ENCODE results near the gene JUND.

JUND gene

GRCh38 chr19:18308051-18308947 lies 26.9 kb upstream of the JUND start:
- DNase-seq = no peak

DNA sequence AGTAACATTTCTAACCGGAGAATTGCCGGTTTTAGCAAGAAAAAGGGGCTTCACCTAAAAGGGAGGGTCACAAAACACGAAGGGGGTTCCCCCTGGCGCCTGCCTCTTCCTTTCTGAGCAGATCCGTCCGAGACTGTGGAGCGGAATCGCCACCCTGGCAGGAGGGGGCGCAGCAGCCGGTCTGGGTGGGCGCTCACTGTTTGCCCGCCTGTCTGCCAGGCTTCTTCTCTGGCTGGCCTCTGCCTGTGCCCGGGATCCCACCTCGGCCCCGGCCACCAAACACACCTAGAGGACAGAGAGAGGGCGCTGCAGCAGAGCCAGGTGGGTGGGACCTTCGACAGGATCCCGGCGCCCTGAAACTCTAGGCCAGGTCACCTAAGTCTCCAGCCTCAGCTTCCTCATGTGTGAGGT lies 25.9 kb upstream of the JUND start:
- no peak for DNase-seq

- no peak for DNase-seq
Observed at GRCh38 chr19:18306888-18307260, 25.5 kb upstream of the JUND start.

GRCh38 chr19:18306209-18306887 lies 24.9 kb upstream of the JUND start:
- no peak for DNase-seq

GRCh38 chr19:18304458-18305310 lies 23.3 kb upstream of the JUND start:
- DNase-seq = peak; percentile 86

- DNase-seq = no peak
Observed at GRCh38 chr19:18304208-18304457, 22.7 kb upstream of the JUND start.

DNA sequence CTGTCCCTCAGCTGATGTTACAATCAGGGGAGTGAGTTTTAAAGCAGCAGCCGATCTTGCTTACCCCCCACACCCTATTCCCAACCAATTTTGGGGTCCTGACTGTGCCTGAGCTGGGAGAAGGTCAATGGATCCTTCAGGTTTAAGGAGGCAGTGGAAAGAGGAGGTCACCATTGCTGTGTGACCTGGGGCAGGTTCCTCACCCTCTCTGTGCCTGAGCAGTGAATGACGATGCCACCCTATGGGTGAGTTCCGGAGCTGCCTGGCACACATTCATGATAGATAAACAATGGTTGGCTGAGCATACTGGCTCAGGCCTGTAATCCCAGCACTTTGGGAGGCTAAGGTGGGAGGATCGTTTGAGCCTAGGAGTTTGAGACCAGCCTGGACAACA lies 20.3 kb upstream of the JUND start:
- no peak for DNase-seq

GRCh38 chr19:18300930-18301717 lies 19.7 kb upstream of the JUND start:
- DNase-seq = no peak

- DNase-seq = no peak
Observed at GRCh38 chr19:18299654-18300053, 18.2 kb upstream of the JUND start.

DNA sequence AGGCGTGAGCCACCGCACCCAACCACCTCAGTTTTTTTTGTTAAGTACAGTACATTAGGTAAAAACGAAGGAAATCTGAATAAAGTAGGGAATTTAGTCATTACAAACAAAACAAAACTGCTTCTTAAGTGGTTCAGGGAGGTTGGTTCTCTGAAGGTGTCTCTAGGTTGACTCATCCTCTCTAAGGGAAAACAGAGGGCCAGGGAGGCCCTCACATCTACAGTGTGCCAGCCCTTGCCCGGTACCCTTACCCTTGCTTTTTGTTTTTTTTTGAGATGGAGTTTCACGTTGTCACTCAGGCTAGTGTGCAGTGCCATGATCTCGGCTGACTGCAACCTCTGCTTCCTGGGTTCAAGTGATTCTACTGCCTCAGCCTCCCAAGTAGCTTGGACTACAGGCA lies 17.2 kb upstream of the JUND start:
- DNase-seq = no peak

GRCh38 chr19:18297308-18297707 lies 15.9 kb upstream of the JUND start:
- no peak for DNase-seq

DNA sequence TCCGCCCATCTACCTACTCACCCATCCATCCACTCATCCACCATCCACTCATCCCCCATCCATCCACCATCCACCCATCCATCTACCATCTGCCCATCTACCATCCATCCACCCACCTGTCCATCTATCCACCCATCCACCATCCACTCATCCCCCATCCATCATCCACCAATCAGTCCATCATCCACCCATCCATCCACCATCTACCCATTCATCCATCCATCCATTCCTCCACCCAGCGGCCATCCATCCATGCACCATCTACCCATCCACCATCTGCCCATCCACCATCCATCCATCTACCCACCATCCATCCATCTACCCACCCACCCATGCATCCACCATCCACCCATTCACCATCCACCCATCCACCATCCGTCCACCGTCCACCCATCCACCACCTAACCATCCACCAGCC lies 13.6 kb upstream of the JUND start:
- DNase-seq = no peak

DNA sequence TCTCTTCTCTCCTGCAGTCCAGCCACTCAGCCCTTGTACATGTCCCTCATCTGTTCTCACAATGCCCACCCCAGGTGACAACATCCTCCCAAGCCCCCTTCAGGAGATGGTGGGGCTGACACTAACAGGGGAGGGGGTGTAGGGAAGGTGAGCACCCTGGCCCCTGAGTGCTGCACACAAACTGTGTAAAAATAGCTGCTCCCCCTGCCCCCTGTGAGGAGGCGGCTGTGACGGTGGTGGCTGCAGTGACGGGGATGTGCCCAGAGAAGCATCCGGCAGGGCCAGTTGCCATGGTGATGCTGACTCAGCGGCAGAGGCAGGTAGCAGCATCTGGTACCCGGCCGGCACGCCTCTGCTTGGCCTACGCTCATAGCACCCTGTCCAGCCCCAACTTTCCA lies 13.0 kb upstream of the JUND start:
- peak; percentile 91 for DNase-seq

DNA sequence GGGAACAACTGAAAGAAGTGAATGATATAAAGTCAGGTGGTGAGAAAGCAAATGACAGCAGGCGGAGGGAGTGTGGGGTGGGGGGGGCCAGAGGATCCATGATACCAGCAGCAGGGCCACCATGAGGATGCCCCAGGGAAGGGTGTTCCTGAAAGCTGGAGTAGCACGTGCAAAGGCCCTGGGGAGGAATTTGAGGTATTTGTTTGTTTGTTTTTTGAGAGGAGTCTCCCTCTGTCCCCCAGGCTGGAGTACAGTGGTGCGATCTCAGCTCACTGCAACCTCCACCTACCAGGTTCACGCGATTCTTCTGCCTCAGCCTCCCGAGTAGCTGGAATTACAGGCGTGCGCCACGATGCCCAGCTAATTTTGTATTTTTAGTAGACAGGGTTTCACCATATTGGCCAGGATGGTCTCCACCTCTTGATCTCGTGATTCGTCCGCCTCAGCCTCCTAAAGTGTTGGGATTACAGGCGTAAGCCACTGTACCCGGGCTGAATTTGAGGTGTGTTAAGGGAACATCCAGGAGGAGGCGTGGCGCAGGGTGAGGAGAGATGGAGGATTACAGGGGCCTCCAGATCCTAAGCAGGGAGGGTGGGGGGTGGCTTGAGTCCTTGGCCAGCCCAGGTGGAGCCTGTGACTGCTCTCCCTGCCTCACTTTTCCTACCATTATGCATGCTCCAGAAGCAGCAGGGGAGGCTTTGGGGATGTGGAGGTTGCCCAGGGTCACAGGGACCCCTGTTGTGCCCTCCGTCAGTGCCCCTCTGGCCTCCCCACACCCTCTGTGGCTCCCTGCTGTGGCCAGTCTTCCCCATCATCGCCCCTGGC lies 12.4 kb upstream of the JUND start:
- DNase-seq = no peak

DNA sequence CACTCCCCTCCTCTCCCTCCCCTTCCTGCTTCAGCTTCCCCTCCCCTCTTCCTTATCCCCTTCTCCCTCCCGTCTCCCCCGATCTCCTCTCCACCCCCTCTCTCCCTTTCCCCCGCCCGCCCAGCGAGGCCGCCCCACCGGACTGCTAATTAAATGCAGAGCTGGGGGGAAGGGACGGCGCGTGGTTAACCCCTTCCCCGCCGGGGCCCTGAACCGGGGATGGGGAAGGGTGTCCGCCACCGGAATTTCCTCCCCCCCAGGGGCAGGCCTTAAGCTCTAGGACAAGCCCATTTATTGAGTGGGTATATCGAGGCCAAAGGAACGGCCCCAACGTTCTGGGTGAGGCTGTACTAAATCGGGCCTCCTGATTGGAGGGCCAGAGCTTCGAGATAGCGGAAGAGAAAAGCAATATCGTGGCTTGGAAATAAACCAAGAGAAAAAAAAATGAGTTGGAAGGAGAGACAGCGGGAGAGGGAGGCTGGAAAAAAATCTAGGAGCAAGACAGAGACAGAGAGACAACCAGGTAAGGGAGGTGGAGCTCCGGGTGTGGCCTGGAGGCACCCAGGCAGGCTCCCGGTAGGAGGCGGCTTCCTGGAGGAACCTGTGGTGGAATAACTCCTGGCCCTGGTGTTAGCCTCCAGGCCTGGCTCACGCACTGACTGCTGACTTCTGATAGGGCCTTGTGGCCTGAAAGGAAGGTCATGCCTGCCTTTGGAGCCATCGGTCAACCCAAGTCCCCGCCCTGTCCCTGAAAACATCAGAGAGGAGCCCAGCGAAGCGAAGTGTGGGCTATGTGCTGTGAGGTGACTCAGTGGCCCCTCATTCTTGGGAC lies 11.6 kb upstream of the JUND start:
- peak; percentile 62 for DNase-seq

- no peak for DNase-seq
Observed at GRCh38 chr19:18292462-18292809, 11.0 kb upstream of the JUND start.

GRCh38 chr19:18291590-18292461 lies 10.4 kb upstream of the JUND start:
- DNase-seq = peak; percentile 90

- DNase-seq = no peak
Observed at GRCh38 chr19:18291019-18291524, 9.7 kb upstream of the JUND start.

- DNase-seq = peak; percentile 97
Observed at GRCh38 chr19:18290302-18291018, 9.0 kb upstream of the JUND start.
